HL-60 (cell line): Measurements from ENCODE around the gene SASH1.

ENCODE experiments used
- GABPA ChIP-seq: IDR thresholded peaks from 2 replicates; pipeline ENCODE4 v1.6.1; 2012; ENCODE audit warnings: low read depth
- POLR2AphosphoS5 ChIP-seq: IDR thresholded peaks from 2 replicates; pipeline ENCODE4 v1.6.1; 2012; ENCODE audit warnings: low read depth
- SPI1 ChIP-seq: IDR thresholded peaks from 2 replicates; pipeline ENCODE4 v1.6.1; 2012; ENCODE audit warnings: low read depth, mild to moderate bottlenecking, borderline replicate concordance
- TF ChIP-seq, protein P1 (sequence below): IDR thresholded peaks from one replicate; pipeline ENCODE4 v1.5.1; 2011; ENCODE audit warnings: low read length, control low read depth, inconsistent platforms; ENCODE audit not compliant: insufficient read depth
- TF ChIP-seq, protein P2 (sequence below): IDR thresholded peaks from 2 replicates; pipeline ENCODE4 v1.6.1; 2012; ENCODE audit warnings: low read depth; ENCODE audit not compliant: insufficient replicate concordance

- TF ChIP-seq, protein P1, sequence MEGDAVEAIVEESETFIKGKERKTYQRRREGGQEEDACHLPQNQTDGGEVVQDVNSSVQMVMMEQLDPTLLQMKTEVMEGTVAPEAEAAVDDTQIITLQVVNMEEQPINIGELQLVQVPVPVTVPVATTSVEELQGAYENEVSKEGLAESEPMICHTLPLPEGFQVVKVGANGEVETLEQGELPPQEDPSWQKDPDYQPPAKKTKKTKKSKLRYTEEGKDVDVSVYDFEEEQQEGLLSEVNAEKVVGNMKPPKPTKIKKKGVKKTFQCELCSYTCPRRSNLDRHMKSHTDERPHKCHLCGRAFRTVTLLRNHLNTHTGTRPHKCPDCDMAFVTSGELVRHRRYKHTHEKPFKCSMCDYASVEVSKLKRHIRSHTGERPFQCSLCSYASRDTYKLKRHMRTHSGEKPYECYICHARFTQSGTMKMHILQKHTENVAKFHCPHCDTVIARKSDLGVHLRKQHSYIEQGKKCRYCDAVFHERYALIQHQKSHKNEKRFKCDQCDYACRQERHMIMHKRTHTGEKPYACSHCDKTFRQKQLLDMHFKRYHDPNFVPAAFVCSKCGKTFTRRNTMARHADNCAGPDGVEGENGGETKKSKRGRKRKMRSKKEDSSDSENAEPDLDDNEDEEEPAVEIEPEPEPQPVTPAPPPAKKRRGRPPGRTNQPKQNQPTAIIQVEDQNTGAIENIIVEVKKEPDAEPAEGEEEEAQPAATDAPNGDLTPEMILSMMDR = no peak
- TF ChIP-seq POLR2AphosphoS5 = no peak
- no peak for TF ChIP-seq GABPA
- TF ChIP-seq, protein P2, sequence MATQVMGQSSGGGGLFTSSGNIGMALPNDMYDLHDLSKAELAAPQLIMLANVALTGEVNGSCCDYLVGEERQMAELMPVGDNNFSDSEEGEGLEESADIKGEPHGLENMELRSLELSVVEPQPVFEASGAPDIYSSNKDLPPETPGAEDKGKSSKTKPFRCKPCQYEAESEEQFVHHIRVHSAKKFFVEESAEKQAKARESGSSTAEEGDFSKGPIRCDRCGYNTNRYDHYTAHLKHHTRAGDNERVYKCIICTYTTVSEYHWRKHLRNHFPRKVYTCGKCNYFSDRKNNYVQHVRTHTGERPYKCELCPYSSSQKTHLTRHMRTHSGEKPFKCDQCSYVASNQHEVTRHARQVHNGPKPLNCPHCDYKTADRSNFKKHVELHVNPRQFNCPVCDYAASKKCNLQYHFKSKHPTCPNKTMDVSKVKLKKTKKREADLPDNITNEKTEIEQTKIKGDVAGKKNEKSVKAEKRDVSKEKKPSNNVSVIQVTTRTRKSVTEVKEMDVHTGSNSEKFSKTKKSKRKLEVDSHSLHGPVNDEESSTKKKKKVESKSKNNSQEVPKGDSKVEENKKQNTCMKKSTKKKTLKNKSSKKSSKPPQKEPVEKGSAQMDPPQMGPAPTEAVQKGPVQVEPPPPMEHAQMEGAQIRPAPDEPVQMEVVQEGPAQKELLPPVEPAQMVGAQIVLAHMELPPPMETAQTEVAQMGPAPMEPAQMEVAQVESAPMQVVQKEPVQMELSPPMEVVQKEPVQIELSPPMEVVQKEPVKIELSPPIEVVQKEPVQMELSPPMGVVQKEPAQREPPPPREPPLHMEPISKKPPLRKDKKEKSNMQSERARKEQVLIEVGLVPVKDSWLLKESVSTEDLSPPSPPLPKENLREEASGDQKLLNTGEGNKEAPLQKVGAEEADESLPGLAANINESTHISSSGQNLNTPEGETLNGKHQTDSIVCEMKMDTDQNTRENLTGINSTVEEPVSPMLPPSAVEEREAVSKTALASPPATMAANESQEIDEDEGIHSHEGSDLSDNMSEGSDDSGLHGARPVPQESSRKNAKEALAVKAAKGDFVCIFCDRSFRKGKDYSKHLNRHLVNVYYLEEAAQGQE = no peak
- no peak for TF ChIP-seq SPI1
Measured at GRCh38 chr6:148509800-148510581, 167.4 kb downstream of the SASH1 start.
